ENCODE results near the gene FRA10AC1. TPM values are rescaled to one million over a fixed set of nuclear protein-coding genes. Genes with fewer than 3 reads are reported as not detected.

Gene FRA10AC1
- total and polyA plus RNA-seq, 2 of the 13 experiments (the other 11 are each of a cell fraction or from before 2014, with no cell fraction given): 5.3 to 7.4 TPM

DNA sequence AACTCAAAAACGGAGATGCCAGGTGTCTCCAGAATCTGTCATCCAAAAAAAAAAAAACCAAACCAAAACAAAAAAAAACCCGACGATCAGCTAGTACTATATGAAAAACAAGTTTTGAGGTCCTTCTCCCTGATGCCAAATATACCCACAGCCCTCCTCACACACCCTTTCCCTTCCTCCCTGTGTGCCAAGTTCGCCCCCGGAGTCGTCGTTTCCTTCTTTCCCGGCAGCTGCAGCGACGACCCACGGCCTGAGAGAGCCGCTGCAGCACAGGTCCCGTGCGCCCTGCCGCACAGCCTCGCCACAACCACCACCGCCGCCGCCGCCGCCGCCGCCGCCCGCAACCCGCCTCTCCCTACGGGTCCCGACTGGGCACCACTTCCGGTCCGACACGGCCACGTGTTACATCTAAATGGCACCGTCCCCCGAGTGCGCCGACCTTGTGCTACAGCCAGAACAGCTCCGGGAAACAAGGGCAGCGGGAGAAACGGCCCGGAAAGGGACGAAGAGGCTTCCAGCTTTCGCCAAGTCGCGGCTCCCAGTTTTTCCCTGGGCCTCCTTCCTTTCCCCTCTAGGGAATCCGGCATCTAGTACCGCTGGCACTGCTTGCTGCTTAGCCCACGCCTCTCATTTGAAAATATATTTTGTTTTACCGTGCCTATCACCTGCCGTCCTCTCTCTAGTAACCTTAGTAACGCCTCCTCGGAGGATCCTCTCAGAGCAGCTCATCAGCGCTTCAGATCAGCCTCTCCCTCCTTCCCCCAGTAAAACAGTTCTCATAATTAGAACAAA, at the start of gene FRA10AC1 (continued):
- TF ChIP-seq, protein P1, sequence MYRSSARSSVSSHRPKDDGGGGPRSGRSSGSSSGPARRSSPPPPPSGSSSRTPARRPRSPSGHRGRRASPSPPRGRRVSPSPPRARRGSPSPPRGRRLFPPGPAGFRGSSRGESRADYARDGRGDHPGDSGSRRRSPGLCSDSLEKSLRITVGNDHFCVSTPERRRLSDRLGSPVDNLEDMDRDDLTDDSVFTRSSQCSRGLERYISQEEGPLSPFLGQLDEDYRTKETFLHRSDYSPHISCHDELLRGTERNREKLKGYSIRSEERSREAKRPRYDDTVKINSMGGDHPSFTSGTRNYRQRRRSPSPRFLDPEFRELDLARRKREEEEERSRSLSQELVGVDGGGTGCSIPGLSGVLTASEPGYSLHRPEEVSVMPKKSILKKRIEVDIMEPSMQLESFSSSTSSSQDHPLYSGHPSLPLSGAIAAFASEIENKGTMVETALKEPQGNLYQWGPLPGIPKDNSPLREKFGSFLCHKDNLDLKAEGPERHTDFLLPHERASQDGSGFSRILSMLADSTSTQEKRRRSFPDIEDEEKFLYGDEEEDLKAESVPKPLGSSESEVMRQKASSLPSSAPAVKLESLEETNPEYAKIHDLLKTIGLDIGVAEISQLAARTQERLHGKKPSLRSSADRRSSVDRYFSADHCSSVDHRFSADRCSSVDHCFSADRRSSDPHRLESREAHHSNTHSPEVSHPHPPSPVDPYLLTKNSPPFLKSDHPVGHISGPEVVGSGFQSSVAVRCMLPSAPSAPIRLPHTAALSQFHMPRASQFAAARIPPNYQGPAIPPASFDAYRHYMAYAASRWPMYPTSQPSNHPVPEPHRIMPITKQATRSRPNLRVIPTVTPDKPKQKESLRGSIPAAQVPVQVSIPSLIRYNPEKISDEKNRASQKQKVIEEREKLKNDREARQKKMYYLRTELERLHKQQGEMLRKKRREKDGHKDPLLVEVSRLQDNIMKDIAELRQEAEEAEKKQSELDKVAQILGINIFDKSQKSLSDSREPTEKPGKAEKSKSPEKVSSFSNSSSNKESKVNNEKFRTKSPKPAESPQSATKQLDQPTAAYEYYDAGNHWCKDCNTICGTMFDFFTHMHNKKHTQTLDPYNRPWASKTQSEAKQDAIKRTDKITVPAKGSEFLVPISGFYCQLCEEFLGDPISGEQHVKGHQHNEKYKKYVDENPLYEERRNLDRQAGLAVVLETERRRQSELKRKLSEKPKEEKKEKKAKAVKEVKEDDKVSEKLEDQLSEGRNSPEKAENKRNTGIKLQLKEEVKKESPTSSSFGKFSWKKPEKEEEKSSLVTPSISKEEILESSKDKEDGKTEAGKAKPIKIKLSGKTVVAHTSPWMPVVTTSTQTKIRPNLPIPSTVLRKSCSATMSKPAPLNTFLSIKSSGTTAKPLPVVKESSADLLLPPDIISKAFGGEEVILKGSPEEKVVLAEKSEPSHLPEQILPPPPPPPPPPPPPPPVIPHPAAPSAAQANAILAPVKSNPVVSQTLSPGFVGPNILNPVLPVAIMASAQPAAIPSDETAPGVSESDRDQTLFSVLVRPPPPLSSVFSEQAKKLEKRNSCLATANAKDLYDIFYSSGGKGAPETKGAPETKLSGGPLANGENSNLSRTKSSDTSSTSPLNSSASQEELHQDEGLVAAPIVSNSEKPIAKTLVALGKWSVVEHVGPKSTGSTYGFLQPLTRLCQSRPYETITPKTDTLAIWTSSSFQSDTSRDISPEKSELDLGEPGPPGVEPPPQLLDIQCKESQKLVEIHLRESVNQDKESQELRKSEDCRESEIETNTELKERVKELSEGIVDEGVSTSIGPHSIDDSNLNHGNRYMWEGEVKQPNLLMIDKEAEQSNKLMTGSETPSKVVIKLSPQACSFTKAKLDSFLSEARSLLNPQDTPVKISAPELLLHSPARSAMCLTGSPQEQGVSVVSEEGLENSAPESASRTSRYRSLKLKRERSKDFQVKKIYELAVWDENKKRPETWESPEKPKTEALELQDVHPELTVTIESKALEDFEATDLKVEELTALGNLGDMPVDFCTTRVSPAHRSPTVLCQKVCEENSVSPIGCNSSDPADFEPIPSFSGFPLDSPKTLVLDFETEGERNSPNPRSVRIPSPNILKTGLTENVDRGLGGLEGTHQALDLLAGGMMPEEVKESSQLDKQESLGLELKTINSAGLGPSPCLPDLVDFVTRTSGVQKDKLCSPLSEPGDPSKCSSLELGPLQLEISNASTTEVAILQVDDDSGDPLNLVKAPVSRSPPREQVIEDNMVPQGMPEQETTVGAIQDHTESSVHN (CRISPR knock-in tag; IDR thresholded peaks at IDR 0.05): peak; percentile 81; the same call in 1 of the 2 replicates
- peak; percentile 88 for TF ChIP-seq MAX (IDR thresholded peaks at IDR 0.05)
- peak; percentile 99 for TF ChIP-seq ZNF556 (CRISPR knock-in tag; IDR thresholded peaks at IDR 0.05; ENCODE audit: borderline replicate concordance)
- TF ChIP-seq ZMAT3 (CRISPR knock-in tag; conservative IDR thresholded peaks at IDR 0.05): peak; percentile 87
- peak; percentile 89 for TF ChIP-seq TOPORS (CRISPR knock-in tag; IDR thresholded peaks at IDR 0.05)
- TF ChIP-seq NR2C2 (CRISPR knock-in tag; IDR thresholded peaks at IDR 0.05; ENCODE audit: borderline replicate concordance): peak; percentile 95
- TF ChIP-seq CBFB (CRISPR knock-in tag; IDR thresholded peaks at IDR 0.05): peak; percentile 91
- peak; percentile 99 for TF ChIP-seq KDM2A (CRISPR knock-in tag; IDR thresholded peaks at IDR 0.05; ENCODE audit: borderline replicate concordance, low read depth)
- TF ChIP-seq ZNF709 (CRISPR knock-in tag; IDR thresholded peaks at IDR 0.05): 0 out of 2 replicates have a peak, but pooled peaks have one; percentile 84
- TF ChIP-seq ZKSCAN1 (IDR thresholded peaks at IDR 0.05; ENCODE audit: low read length): peak; percentile 68
- peak; percentile 99 for TF ChIP-seq GABPB1 (CRISPR knock-in tag; IDR thresholded peaks at IDR 0.05)
- TF ChIP-seq ZNF629 (CRISPR knock-in tag; conservative IDR thresholded peaks at IDR 0.05): no peak; the same call in 1 of the 2 replicates
- peak; percentile 85 for TF ChIP-seq YY1 (IDR thresholded peaks at IDR 0.05; ENCODE audit: insufficient read depth, insufficient replicate concordance, low read depth, low read length)
- TF ChIP-seq ZSCAN31 (CRISPR knock-in tag; IDR thresholded peaks at IDR 0.05; ENCODE audit: low read depth): peak; percentile 84; the same call in 1 of the 2 replicates
- peak; percentile 63; the same call in 1 of the 2 replicates for TF ChIP-seq TFE3 (CRISPR knock-in tag; IDR thresholded peaks at IDR 0.05)
- TF ChIP-seq ZFX (CRISPR knock-in tag; IDR thresholded peaks at IDR 0.05; ENCODE audit: low read depth): peak; percentile 84
- TF ChIP-seq HNRNPLL (IDR thresholded peaks at IDR 0.05; ENCODE audit: low read depth, low read length, poor library complexity, severe bottlenecking): peak; percentile 76
- peak; percentile 99 for TF ChIP-seq ZNF772 (CRISPR knock-in tag; IDR thresholded peaks at IDR 0.05)
- peak; percentile 90 for TF ChIP-seq ZNF501 (CRISPR knock-in tag; IDR thresholded peaks at IDR 0.05)
- TF ChIP-seq MEIS1 (CRISPR knock-in tag; IDR thresholded peaks at IDR 0.05; ENCODE audit: borderline replicate concordance): peak; percentile 81; the same call in 1 of the 2 replicates

All from HepG2 (cell line).